ENCODE results near the gene WHAMM. TPM values are rescaled to one million over a fixed set of nuclear protein-coding genes. Genes with fewer than 3 reads are reported as not detected.

WHAMM gene
- total RNA-seq, 1 donor from 2014 or later = 9.4 TPM

GRCh38 chr15:82843566-82843965 is 34.1 kb downstream of the WHAMM start:
- Mint-ChIP-seq H3K4me1 (ENCODE audit: low read depth, unreplicated experiment) (peaks cover 7% of the 10 kb centered on the region), H3K36me3 (ENCODE audit: low read depth, unreplicated experiment) (peaks cover 3% of the 10 kb centered on the region), H3K9me3 (ENCODE audit: unreplicated experiment) (no peaks in the 10 kb centered on the region), H3K27me3 (ENCODE audit: low read depth, unreplicated experiment) (no peaks in the 10 kb centered on the region), H3K27ac (ENCODE audit: unreplicated experiment) (no peak overlapping the region), H3K4me3 (ENCODE audit: unreplicated experiment) (no peak overlapping the region)
- DNase-seq (ENCODE audit: low read depth) (no peak), FAIRE-seq (no peak)
- Histone ChIP-seq H3K4me1 (ENCODE audit: insufficient read depth, low read length) (peaks cover 5% of the 10 kb centered on the region), H3K27me3 (ENCODE audit: insufficient read depth, low read length) (no peaks in the 10 kb centered on the region), H3K9ac (ENCODE audit: low read length) (no peak overlapping the region), H2AFZ (ENCODE audit: low read depth, low read length) (no peak overlapping the region), H3K27ac (ENCODE audit: low read depth, low read length) (no peak overlapping the region), H3K4me2 (ENCODE audit: low read length) (no peak overlapping the region), H3K79me2 (ENCODE audit: insufficient read depth, low read length) (no peaks in the 10 kb centered on the region), H3K4me3 (ENCODE audit: insufficient read depth, low read depth, low read length) (no peak overlapping the region), H3K36me3 (ENCODE audit: insufficient read depth, low read length) (peaks cover 1% of the 10 kb centered on the region), H4K20me1 (ENCODE audit: insufficient read depth, low read length) (no peaks in the 10 kb centered on the region), H3K9me3 (ENCODE audit: insufficient read depth, low read depth, low read length) (no peaks in the 10 kb centered on the region)
- TF ChIP-seq CTCF (IDR thresholded peaks at IDR 0.05; ENCODE audit: insufficient read depth, low read depth, low read length) (no peak), EZH2 (IDR thresholded peaks at IDR 0.05; ENCODE audit: insufficient read depth, low read length) (no peak)

DNA sequence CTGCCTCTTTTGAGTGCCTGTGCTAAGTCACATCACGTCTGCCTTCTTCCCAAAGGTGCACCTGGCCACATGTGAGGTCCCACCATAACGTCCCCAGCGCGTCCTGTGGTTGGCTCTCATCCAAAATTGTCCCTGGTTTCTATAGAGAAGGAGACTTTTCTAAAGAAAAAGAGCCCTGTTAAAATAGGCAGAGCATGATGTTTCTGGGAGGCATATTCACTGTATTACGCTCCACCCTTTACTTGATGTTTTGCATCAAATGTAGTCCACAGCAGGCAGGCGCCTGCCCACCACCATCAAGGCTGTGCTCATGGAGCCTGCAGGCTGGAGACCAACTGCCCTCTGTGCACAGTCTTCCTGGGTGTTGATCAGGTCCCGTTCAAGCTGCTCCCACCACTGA is 36.3 kb downstream of the WHAMM start:
- peaks cover 3% of the 10 kb centered on the region for H3K36me3 Mint-ChIP-seq (ENCODE audit: low read depth, unreplicated experiment)
- peaks cover 22% of the 10 kb centered on the region for H3K4me1 Mint-ChIP-seq (ENCODE audit: low read depth, unreplicated experiment)
- H3K27me3 ChIP-seq (ENCODE audit: insufficient read depth, low read length) = no peaks in the 10 kb centered on the region
- no peaks in the 10 kb centered on the region for H3K9me3 ChIP-seq (ENCODE audit: insufficient read depth, low read depth, low read length)
- TF ChIP-seq EZH2 (IDR thresholded peaks at IDR 0.05; ENCODE audit: insufficient read depth, low read length) = no peak
- no peak for TF ChIP-seq CTCF (IDR thresholded peaks at IDR 0.05; ENCODE audit: insufficient read depth, low read depth, low read length)
- no peak overlapping the region for H2AFZ ChIP-seq (ENCODE audit: low read depth, low read length)
- H3K4me3 ChIP-seq (ENCODE audit: insufficient read depth, low read depth, low read length) = no peak overlapping the region
- H3K9me3 Mint-ChIP-seq (ENCODE audit: unreplicated experiment) = no peaks in the 10 kb centered on the region
- no peaks in the 10 kb centered on the region for H3K79me2 ChIP-seq (ENCODE audit: insufficient read depth, low read length)
- no peak overlapping the region for H3K9ac ChIP-seq (ENCODE audit: low read length)
- H3K27me3 Mint-ChIP-seq (ENCODE audit: low read depth, unreplicated experiment) = no peaks in the 10 kb centered on the region
- no peak overlapping the region for H3K4me2 ChIP-seq (ENCODE audit: low read length)
- DNase-seq (ENCODE audit: low read depth) (no peak), FAIRE-seq (no peak)
- H3K27ac ChIP-seq (ENCODE audit: low read depth, low read length) = no peak overlapping the region
- peaks cover 16% of the 10 kb centered on the region for H3K4me1 ChIP-seq (ENCODE audit: insufficient read depth, low read length)
- H3K36me3 ChIP-seq (ENCODE audit: insufficient read depth, low read length) = no peaks in the 10 kb centered on the region
- no peak overlapping the region for H3K4me3 Mint-ChIP-seq (ENCODE audit: unreplicated experiment)
- H3K27ac Mint-ChIP-seq (ENCODE audit: unreplicated experiment) = no peak overlapping the region
- no peaks in the 10 kb centered on the region for H4K20me1 ChIP-seq (ENCODE audit: insufficient read depth, low read length)

DNA sequence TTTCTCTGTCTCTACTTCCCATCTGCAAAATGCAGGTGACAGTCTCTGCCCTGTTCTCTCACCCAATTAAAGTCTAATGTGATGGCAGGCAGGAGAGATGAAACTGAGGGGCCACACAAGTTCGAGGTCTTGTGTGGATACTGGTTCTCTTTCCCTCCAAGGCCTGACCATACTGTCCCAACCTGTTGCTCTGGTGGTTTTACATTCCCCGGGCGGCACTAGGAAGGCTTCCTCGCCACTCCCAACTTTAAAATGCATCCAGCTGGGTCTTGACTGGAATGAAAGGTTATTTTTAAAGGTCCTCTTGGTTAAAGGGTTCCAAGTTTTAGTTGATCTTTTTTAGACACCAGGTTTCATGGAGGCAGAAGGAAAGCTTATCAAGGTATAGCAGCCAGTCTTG is 37.2 kb downstream of the WHAMM start:
- Histone ChIP-seq H3K9me3 (ENCODE audit: insufficient read depth, low read depth, low read length) (no peaks in the 10 kb centered on the region), H2AFZ (ENCODE audit: low read depth, low read length) (no peak overlapping the region), H3K9ac (ENCODE audit: low read length) (no peak overlapping the region), H3K4me2 (ENCODE audit: low read length) (no peak overlapping the region), H4K20me1 (ENCODE audit: insufficient read depth, low read length) (no peaks in the 10 kb centered on the region), H3K27me3 (ENCODE audit: insufficient read depth, low read length) (no peaks in the 10 kb centered on the region), H3K79me2 (ENCODE audit: insufficient read depth, low read length) (no peaks in the 10 kb centered on the region), H3K4me1 (ENCODE audit: insufficient read depth, low read length) (peaks cover 16% of the 10 kb centered on the region), H3K27ac (ENCODE audit: low read depth, low read length) (no peak overlapping the region), H3K36me3 (ENCODE audit: insufficient read depth, low read length) (no peaks in the 10 kb centered on the region), H3K4me3 (ENCODE audit: insufficient read depth, low read depth, low read length) (no peak overlapping the region)
- no peak overlapping the region for H3K27ac Mint-ChIP-seq (ENCODE audit: unreplicated experiment)
- H3K4me1 Mint-ChIP-seq (ENCODE audit: low read depth, unreplicated experiment) = peaks cover 22% of the 10 kb centered on the region
- no peak for TF ChIP-seq CTCF (IDR thresholded peaks at IDR 0.05; ENCODE audit: insufficient read depth, low read depth, low read length)
- H3K27me3 Mint-ChIP-seq (ENCODE audit: low read depth, unreplicated experiment) = no peaks in the 10 kb centered on the region
- DNase-seq (ENCODE audit: low read depth) = no peak
- no peaks in the 10 kb centered on the region for H3K9me3 Mint-ChIP-seq (ENCODE audit: unreplicated experiment)
- H3K4me3 Mint-ChIP-seq (ENCODE audit: unreplicated experiment) = no peak overlapping the region
- FAIRE-seq = no peak
- peaks cover 3% of the 10 kb centered on the region for H3K36me3 Mint-ChIP-seq (ENCODE audit: low read depth, unreplicated experiment)

Data from astrocyte (in vitro differentiated cells and primary cell).